Measurements from ENCODE around the gene ABCG8.
A peak's percentile ranks its signal among the peaks of the same experiment; 100 is the strongest.

Gene ABCG8

GRCh38 chr2:43838560-43839267 lies at the start of gene ABCG8, which contains the start of gene ABCG5:
ABCG8 (plus strand) TSS chr2:43838971; CDS start chr2:43839054, 83 bp downstream.
ABCG5 (minus strand) TSS chr2:43838839; CDS start chr2:43838679, 160 bp downstream.
- DNase-seq (ENCODE audit: low spot score): no peak

GRCh38 chr2:43790147-43790546 lies 48.6 kb upstream of the ABCG8 start:
- DNase-seq (ENCODE audit: low spot score): no peak

GRCh38 chr2:43791035-43791765 lies 47.6 kb upstream of the ABCG8 start:
- no peak for DNase-seq (ENCODE audit: low spot score)

- peak; percentile 87 for DNase-seq (ENCODE audit: low spot score)
These were observed 46.1 kb upstream of the ABCG8 start for GRCh38 chr2:43792653-43793052.

GRCh38 chr2:43794956-43795355 lies 43.8 kb upstream of the ABCG8 start:
- DNase-seq (ENCODE audit: low spot score): no peak

GRCh38 chr2:43796206-43796605 lies 42.6 kb upstream of the ABCG8 start:
- DNase-seq (ENCODE audit: low spot score): no peak

- DNase-seq (ENCODE audit: low spot score): no peak
These were observed 40.5 kb upstream of the ABCG8 start for GRCh38 chr2:43798300-43798699.

GRCh38 chr2:43800894-43801293 lies 37.9 kb upstream of the ABCG8 start:
- DNase-seq (ENCODE audit: low spot score): no peak

- DNase-seq (ENCODE audit: low spot score): no peak
These were observed 36.6 kb upstream of the ABCG8 start for GRCh38 chr2:43802135-43802534.

GRCh38 chr2:43803113-43803512 lies 35.7 kb upstream of the ABCG8 start:
- no peak for DNase-seq (ENCODE audit: low spot score)

- DNase-seq (ENCODE audit: low spot score): no peak
These were observed 32.1 kb upstream of the ABCG8 start for GRCh38 chr2:43806719-43807031.

- no peak for DNase-seq (ENCODE audit: low spot score)
These were observed 28.3 kb upstream of the ABCG8 start for GRCh38 chr2:43810452-43810851.

- no peak for DNase-seq (ENCODE audit: low spot score)
These were observed 27.9 kb upstream of the ABCG8 start for GRCh38 chr2:43810888-43811287.

- DNase-seq (ENCODE audit: low spot score): no peak
These were observed 26.8 kb upstream of the ABCG8 start for GRCh38 chr2:43812006-43812405.

- no peak for DNase-seq (ENCODE audit: low spot score)
These were observed 25.8 kb upstream of the ABCG8 start for GRCh38 chr2:43812947-43813346.

GRCh38 chr2:43814711-43815110 lies 24.1 kb upstream of the ABCG8 start:
- no peak for DNase-seq (ENCODE audit: low spot score)

- peak; percentile 52 for DNase-seq (ENCODE audit: low spot score)
These were observed 20.0 kb upstream of the ABCG8 start for GRCh38 chr2:43818761-43819160.

GRCh38 chr2:43819491-43820163 lies 19.1 kb upstream of the ABCG8 start:
- DNase-seq (ENCODE audit: low spot score): no peak

- no peak for DNase-seq (ENCODE audit: low spot score)
These were observed 15.9 kb upstream of the ABCG8 start for GRCh38 chr2:43822839-43823238.

- no peak for DNase-seq (ENCODE audit: low spot score)
These were observed 15.0 kb upstream of the ABCG8 start for GRCh38 chr2:43823751-43824150.

- no peak for DNase-seq (ENCODE audit: low spot score)
These were observed 14.3 kb upstream of the ABCG8 start for GRCh38 chr2:43824512-43824911.

GRCh38 chr2:43824951-43825493 lies 13.7 kb upstream of the ABCG8 start:
- DNase-seq (ENCODE audit: low spot score): no peak

GRCh38 chr2:43825841-43826240 lies 12.9 kb upstream of the ABCG8 start:
- no peak for DNase-seq (ENCODE audit: low spot score)
